ENCODE data around the gene WDR38. TPM values are rescaled to one million over a fixed set of nuclear protein-coding genes. Genes with fewer than 3 reads are reported as not detected.

The WDR38 gene
- total RNA-seq, 4 donors from 2014 or later = not detected

- Histone ChIP-seq H3K4me1 (no peaks in the 10 kb centered on the region), H3K4me3 (no peak overlapping the region), H3K27me3 (no peaks in the 10 kb centered on the region), H3K27ac (no peak overlapping the region), H3K9me3 (no peaks in the 10 kb centered on the region), H3K36me3 (peaks cover 0 to 50% (median 22%) of the 10 kb centered on the region in 4 donors)
- in situ Hi-C loops (cut with MboI; ENCODE audit: low pct_ligation_motif_present in 1 of 4, low pct_unique_long_range_greater_than_20kb in 1 of 4, low sequenced_read_pairs in 3 of 4) (no loop called here), intact Hi-C loops (cut with DNase I; ENCODE audit: low total_unique reads) (loop anchor here (5.0 kb wide), 1 partner anchor 813 kb away; no protein-coding TSS in a partner anchor)
- WGBS, 2 donors (ENCODE audit: low coverage in 1 of 2) = 97 to 100% methylated on average over 1 to 7 of the region's 7 CpGs
- no peak for DNase-seq
- TF ChIP-seq POLR2A (IDR thresholded peaks at IDR 0.05) = no peak
- no peak for TF ChIP-seq POLR2AphosphoS5 (IDR thresholded peaks at IDR 0.05)
- TF ChIP-seq CTCF (IDR thresholded peaks at IDR 0.05) = no peak
- no peak for TF ChIP-seq EP300 (IDR thresholded peaks at IDR 0.05; ENCODE audit: low read depth)
Observed at GRCh38 chr9:124890179-124890578, 36.9 kb downstream of the WDR38 start.

GRCh38 chr9:124894035-124894740 is 40.9 kb downstream of the WDR38 start:
- in situ Hi-C loops (cut with MboI; ENCODE audit: low pct_ligation_motif_present in 1 of 4, low pct_unique_long_range_greater_than_20kb in 1 of 4, low sequenced_read_pairs in 3 of 4) (no loop called here), intact Hi-C loops (cut with DNase I; ENCODE audit: low total_unique reads) (loop anchor here (5.0 kb wide), 1 partner anchor 817 kb away; no protein-coding TSS in a partner anchor)
- no peaks in the 10 kb centered on the region for H3K27me3 ChIP-seq
- H3K36me3 ChIP-seq = peaks cover 0 to 50% (median 24%) of the 10 kb centered on the region in 4 donors
- H3K4me3 ChIP-seq = no peak overlapping the region
- H3K4me1 ChIP-seq = no peaks in the 10 kb centered on the region
- TF ChIP-seq EP300 (IDR thresholded peaks at IDR 0.05; ENCODE audit: low read depth) (no peak), CTCF (IDR thresholded peaks at IDR 0.05) (no peak), POLR2AphosphoS5 (IDR thresholded peaks at IDR 0.05) (no peak), POLR2A (IDR thresholded peaks at IDR 0.05) (no peak)
- H3K27ac ChIP-seq = no peak overlapping the region
- WGBS, 2 donors (ENCODE audit: low coverage in 1 of 2) = 83 to 92% methylated on average over 5 to 9 of the region's 9 CpGs
- no peak for DNase-seq
- no peaks in the 10 kb centered on the region for H3K9me3 ChIP-seq

GRCh38 chr9:124894741-124895170 is 41.5 kb downstream of the WDR38 start:
- in situ Hi-C loops (cut with MboI; ENCODE audit: low pct_ligation_motif_present in 1 of 4, low pct_unique_long_range_greater_than_20kb in 1 of 4, low sequenced_read_pairs in 3 of 4) = no loop called here
- intact Hi-C loops (cut with DNase I; ENCODE audit: low total_unique reads) = loop anchor here (5.0 kb wide), 1 partner anchor 817 kb away; no protein-coding TSS in a partner anchor
- H3K27ac ChIP-seq = no peak overlapping the region
- H3K4me1 ChIP-seq = no peaks in the 10 kb centered on the region
- H3K4me3 ChIP-seq = no peak overlapping the region
- no peak for DNase-seq
- no peaks in the 10 kb centered on the region for H3K9me3 ChIP-seq
- H3K27me3 ChIP-seq = no peaks in the 10 kb centered on the region
- peaks cover 0 to 49% (median 24%) of the 10 kb centered on the region in 4 donors for H3K36me3 ChIP-seq
- TF ChIP-seq CTCF (IDR thresholded peaks at IDR 0.05) = peak in 3 of 5 experiments; percentile 10 to 16 (median 14)
- no peak for TF ChIP-seq POLR2A (IDR thresholded peaks at IDR 0.05)
- no peak for TF ChIP-seq EP300 (IDR thresholded peaks at IDR 0.05; ENCODE audit: low read depth)
- TF ChIP-seq POLR2AphosphoS5 (IDR thresholded peaks at IDR 0.05) = no peak

GRCh38 chr9:124897570-124898460 is 44.6 kb downstream of the WDR38 start:
- intact Hi-C loops (cut with DNase I; ENCODE audit: low total_unique reads) = no loop called here

More at GRCh38 chr9:124897570-124898460, 44.6 kb downstream of the WDR38 start:
- Histone ChIP-seq H3K27ac (no peak overlapping the region), H3K27me3 (no peaks in the 10 kb centered on the region), H3K4me1 (no peaks in the 10 kb centered on the region), H3K36me3 (peaks cover 0 to 37% (median 18%) of the 10 kb centered on the region in 4 donors), H3K4me3 (no peak overlapping the region), H3K9me3 (no peaks in the 10 kb centered on the region)
- in situ Hi-C loops (cut with MboI; ENCODE audit: low pct_ligation_motif_present in 1 of 4, low pct_unique_long_range_greater_than_20kb in 1 of 4, low sequenced_read_pairs in 3 of 4) = no loop called here
- no peak for DNase-seq
- WGBS, 2 donors (ENCODE audit: low coverage in 1 of 2) = 87% methylated on average over 3 to 6 of the region's 6 CpGs
- TF ChIP-seq POLR2A (IDR thresholded peaks at IDR 0.05) (no peak), EP300 (IDR thresholded peaks at IDR 0.05; ENCODE audit: low read depth) (no peak), CTCF (IDR thresholded peaks at IDR 0.05) (no peak), POLR2AphosphoS5 (IDR thresholded peaks at IDR 0.05) (no peak)
